Naive B cell (primary cell): ENCODE data around the gene TREH. TPM values are rescaled to one million over a fixed set of nuclear protein-coding genes. Genes with fewer than 3 reads are reported as not detected.

Experiments used
- ATAC-seq, 2 donors: fragments of 150-1000 bp; cut with Tn5 transposase; 2 replicates each; pipeline ENCODE4 v1.10.0; 2021; ENCODE audit warnings: low read depth in 2 of 2, mild to moderate bottlenecking in 2 of 2, moderate library complexity in 2 of 2
- DNase-seq: peaks from one replicate; pipeline ENCODE4 v3.0.0; 2022
- H3K27ac Mint-ChIP-seq, 6 donors: one replicate each; pipeline ENCODE4 v1.8.0; 2020 to 2022; ENCODE audit warnings: mild to moderate bottlenecking in 6 of 6, mixed read lengths in 6 of 6, moderate library complexity in 5 of 6, inconsistent platforms in 2 of 6
- H3K27me3 Mint-ChIP-seq, 3 donors: one replicate each; pipeline ENCODE4 v1.8.0; 2021 to 2022; ENCODE audit warnings: mixed read lengths in 3 of 3, mild to moderate bottlenecking in 1 of 3
- H3K36me3 Mint-ChIP-seq, 2 donors: one replicate each; pipeline ENCODE4 v1.8.0; 2020 to 2022; ENCODE audit warnings: mixed read lengths in 2 of 2, inconsistent platforms in 1 of 2, mild to moderate bottlenecking in 1 of 2
- H3K4me1 Mint-ChIP-seq, 3 donors: one replicate each; pipeline ENCODE4 v1.8.0; 2020 to 2022; ENCODE audit warnings: mixed read lengths in 3 of 3, inconsistent platforms in 1 of 3, mild to moderate bottlenecking in 1 of 3, moderate library complexity in 1 of 3
- H3K4me3 Mint-ChIP-seq, 8 donors: one replicate each; pipeline ENCODE4 v1.8.0; 2020 to 2022; ENCODE audit warnings: mild to moderate bottlenecking in 8 of 8, mixed read lengths in 8 of 8, moderate library complexity in 8 of 8, inconsistent platforms in 2 of 8
- H3K9me3 Mint-ChIP-seq, 7 donors: one replicate each; pipeline ENCODE4 v1.8.0; 2020 to 2022; ENCODE audit warnings: mixed read lengths in 7 of 7, mild to moderate bottlenecking in 5 of 7, inconsistent platforms in 2 of 7, moderate library complexity in 1 of 7
- polyA plus RNA-seq, 6 donors: library from polyadenylated mRNA; unstranded; fragments of 300-500 nt; fragmentation: Illumina TruSeq; gene quantifications; one replicate each; pipeline ENCODE4 v1.2.3, GENCODE V29; 2021; ENCODE audit warnings: low read depth in 6 of 6

TREH gene
- polyA plus RNA-seq, 6 donors from 2014 or later = not detected

DNA sequence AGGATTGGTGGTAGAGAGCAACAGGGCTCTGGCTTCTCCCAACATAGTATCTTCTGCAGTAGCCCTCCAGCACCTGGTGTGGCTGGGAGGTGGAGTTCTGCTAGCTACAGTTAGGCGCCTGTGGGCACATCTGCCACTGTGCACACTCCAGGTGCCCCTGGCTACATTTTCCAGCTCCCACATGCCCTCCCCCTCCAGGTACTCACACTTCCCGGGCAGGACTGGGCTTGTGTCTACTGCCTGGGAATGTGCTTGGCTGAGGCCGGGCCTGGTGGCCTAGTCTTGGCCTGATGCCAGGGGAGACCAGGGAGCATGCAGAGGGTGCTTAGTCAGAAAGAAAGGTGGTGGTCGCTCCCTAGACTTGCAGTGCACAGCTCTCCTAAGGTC lies 56.2 kb downstream of the TREH start:
- no peak for DNase-seq
- Mint-ChIP-seq H3K9me3 (peaks cover 0 to 1% (median 0%) of the 10 kb centered on the region in 7 donors), H3K27me3 (peaks cover 26 to 53% (median 35%) of the 10 kb centered on the region in 3 donors), H3K36me3 (no peaks in the 10 kb centered on the region), H3K27ac (no peak overlapping the region), H3K4me1 (peaks cover 0 to 9% (median 7%) of the 10 kb centered on the region in 3 donors), H3K4me3 (no peak overlapping the region)
- no peak for ATAC-seq

DNA sequence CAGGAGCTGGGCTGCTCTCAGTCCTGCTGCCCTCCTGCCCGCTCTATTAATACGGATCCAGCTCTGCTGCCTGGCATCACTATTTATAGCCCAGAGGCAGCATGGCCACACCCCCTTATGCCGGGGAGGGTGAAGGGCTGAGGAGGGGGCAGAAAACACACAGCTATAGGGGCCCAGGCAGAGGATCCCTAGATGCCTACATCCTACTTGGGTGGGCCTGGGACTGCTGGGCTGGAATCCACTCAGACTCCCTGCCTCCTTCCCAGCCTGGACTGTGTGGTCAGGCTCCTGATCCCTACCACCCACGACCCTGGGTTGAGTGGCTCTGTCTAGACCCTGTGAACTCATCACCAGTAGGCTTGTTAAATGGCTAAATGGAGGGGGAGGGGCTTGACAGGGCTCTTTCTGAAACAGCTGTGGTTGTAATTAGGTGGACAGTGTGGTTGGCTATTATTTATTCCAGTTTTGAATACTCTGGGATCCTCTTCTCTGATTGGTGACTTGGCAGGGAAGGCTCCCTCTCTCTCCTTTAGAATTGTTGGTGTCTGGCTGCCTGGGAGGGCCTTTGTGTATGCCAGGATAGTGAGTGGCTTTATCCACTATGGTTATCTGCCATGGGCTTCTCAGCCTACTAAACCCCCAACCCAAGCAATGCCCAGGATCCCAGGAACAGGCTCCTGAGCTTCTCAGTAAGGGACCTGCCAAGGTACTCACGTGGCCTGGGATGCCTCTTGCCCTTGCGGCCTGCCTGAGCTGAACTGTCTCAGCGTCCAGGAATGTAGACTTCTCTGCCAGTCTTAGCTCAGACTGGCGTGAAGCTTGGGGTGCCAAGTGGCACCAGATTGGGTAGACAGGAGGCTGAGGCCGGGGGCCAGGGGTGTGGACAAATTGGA lies 56.8 kb downstream of the TREH start:
- Mint-ChIP-seq H3K4me3 (peak overlapping the region in 1 of 8 donors; percentile 13), H3K9me3 (peaks cover 0 to 1% (median 0%) of the 10 kb centered on the region in 7 donors)
- no peak for ATAC-seq

DNA sequence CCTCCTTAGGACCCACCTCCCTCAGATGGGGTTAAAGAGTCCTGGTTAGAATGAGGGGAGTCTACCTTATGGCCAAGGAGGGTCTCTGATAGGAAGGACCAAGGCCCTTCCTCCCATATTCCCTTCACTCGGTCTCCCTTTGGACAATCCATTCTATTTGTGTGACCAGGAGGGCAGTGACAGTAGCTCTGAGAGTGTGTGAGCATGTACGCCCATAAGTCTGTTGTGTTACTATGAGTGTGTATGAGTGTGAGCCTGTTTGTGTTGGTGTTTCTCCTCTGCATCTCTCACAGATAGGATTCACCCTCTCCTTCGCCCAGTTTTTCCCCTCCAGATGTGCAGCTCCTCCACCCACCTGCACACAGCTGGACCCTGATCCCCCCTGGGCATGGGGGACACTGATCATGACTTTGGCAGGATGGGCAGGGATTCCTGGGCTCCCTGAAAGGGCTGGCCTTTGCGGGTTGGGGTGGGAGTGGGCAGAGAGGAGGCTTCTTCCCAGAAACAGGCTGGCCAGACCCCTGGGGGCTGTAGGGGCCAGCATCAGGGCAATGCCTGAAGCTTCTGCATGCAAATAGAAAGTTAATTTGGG lies 57.6 kb downstream of the TREH start:
- DNase-seq (no peak), ATAC-seq (no peak)
- no peak overlapping the region for H3K27ac Mint-ChIP-seq
- H3K36me3 Mint-ChIP-seq = no peaks in the 10 kb centered on the region
- peaks cover 0 to 9% (median 7%) of the 10 kb centered on the region in 3 donors for H3K4me1 Mint-ChIP-seq
- H3K4me3 Mint-ChIP-seq = peak overlapping the region in 7 of 8 donors; percentile 25 to 77 (median 47)
- peaks cover 0 to 1% (median 0%) of the 10 kb centered on the region in 7 donors for H3K9me3 Mint-ChIP-seq
- peaks cover 27 to 58% (median 35%) of the 10 kb centered on the region in 3 donors for H3K27me3 Mint-ChIP-seq

More for the DNA sequence above, 56.8 kb downstream of the TREH start:
- H3K27me3 Mint-ChIP-seq = peaks cover 27 to 53% (median 35%) of the 10 kb centered on the region in 3 donors
- peaks cover 0 to 9% (median 7%) of the 10 kb centered on the region in 3 donors for H3K4me1 Mint-ChIP-seq
- H3K27ac Mint-ChIP-seq = peak overlapping the region in 1 of 6 donors; percentile 31
- H3K36me3 Mint-ChIP-seq = no peaks in the 10 kb centered on the region
- DNase-seq = no peak

DNA sequence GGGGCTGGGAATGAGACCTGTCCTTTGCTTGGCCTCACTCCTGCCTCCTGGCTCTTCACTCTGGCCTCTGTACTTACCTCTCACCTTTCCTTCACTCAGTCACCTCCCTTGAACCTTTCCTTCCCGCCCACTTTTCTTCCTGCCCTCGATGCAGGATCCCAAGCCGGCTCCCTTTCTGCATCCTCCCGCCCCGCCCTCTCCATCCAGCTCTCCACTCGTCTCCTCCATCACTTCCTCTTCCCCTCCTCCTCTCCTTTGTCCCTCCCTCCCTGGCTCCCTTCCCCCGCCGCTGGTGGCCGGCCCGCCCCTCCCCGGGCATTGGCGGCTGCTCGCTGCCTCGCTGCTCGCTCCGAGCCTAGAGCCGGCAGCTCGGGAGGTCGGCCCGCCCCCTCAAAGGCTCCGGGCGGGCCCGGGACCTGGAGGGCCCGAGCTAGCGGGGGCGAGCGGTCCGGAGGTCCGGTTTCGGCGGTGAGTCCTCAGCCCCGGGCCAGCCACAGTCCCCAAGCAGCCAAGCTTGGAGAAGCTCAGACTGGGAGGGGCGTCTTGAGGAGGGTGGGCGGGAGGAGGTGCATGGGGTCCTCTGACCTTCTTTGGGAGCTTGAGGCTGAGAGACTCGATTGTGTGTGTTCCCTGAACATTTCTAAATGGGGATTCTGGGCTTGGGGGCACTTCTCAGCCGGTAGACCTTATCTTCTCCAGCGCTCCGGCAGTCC lies 58.2 kb downstream of the TREH start:
- no peaks in the 10 kb centered on the region for H3K36me3 Mint-ChIP-seq

DNA sequence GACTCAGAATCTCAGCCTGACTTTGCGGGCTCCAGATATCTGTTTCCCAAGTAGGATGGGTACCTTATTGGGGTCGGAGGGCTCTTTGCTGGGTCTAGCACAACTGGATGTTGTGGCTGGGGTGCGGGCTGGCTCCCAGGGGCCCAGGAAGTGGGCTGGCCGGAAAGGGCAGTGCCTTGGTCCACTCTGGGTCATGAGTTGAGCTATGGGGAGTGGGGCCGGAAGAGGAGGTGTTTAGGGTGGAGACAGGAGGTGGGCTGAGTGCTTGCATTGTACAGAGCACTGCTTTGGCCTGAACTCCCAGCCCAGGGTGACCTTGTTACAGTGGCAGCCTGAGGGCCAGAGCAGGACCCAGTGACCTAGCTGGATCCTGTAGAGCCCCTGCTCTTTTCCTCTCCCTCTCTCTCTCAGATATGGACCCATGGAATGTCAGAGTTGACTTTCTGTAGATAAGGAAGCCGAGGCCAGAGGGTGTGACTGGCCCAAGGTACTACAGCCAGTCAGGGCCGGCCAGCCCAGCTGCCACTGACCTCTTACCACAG lies 58.9 kb downstream of the TREH start:
- no peak for ATAC-seq
- DNase-seq = no peak
- H3K9me3 Mint-ChIP-seq = peaks cover 0 to 1% (median 0%) of the 10 kb centered on the region in 7 donors
- peaks cover 0 to 9% (median 7%) of the 10 kb centered on the region in 3 donors for H3K4me1 Mint-ChIP-seq
- peaks cover 28 to 70% (median 46%) of the 10 kb centered on the region in 3 donors for H3K27me3 Mint-ChIP-seq
- H3K36me3 Mint-ChIP-seq = no peaks in the 10 kb centered on the region
- H3K27ac Mint-ChIP-seq = peak overlapping the region in 1 of 6 donors; percentile 10
- peak overlapping the region in 6 of 8 donors; percentile 61 to 74 (median 67) for H3K4me3 Mint-ChIP-seq

More for the DNA sequence above, 58.2 kb downstream of the TREH start:
- H3K27ac Mint-ChIP-seq = peak overlapping the region in 1 of 6 donors; percentile 10
- no peak for DNase-seq
- peak overlapping the region in 7 of 8 donors; percentile 61 to 89 (median 74) for H3K4me3 Mint-ChIP-seq
- H3K9me3 Mint-ChIP-seq = peaks cover 0 to 1% (median 0%) of the 10 kb centered on the region in 7 donors
- peaks cover 0 to 9% (median 7%) of the 10 kb centered on the region in 3 donors for H3K4me1 Mint-ChIP-seq
- ATAC-seq = peak; percentile 30 to 61
- H3K27me3 Mint-ChIP-seq = peaks cover 27 to 64% (median 39%) of the 10 kb centered on the region in 3 donors

DNA sequence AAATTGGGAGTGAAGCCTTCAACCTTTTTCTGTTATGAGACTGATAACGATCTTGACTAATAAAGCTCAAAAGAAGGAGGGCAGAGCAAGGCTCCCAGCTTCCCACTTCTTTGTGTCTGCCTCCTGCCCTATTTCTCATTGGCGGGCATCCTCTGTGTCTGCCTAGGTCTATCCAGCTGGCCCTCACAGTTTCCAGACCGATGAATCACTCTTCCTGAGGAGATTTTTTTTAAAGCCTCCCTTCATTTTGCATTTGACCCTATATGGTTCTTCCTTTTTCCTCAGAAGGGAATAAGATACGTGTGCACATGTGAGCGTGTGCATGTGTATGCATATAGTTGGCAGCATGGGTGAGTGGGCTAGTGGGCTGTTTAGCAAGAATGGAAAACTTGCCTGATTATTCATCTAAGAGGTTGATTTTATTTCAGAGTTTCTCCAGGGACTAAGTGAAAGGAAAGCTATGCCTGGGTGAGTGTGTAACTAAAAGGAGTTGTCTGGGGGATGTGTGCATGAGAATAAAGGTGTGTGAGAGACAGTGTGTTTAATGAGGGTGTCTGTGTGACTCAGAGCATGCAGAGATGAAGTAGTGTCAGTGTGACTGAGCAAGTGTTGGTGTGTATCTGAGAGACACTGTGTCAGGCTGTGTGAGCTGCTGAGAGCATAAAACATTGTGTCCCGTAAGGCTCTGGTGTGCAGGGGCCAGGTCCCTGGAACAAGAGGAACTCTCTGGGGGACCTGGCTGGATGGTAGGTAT lies 59.8 kb downstream of the TREH start:
- ATAC-seq (no peak), DNase-seq (no peak)
- H3K4me3 Mint-ChIP-seq = peak overlapping the region in 1 of 8 donors; percentile 7
- peaks cover 33 to 80% (median 53%) of the 10 kb centered on the region in 3 donors for H3K27me3 Mint-ChIP-seq
- H3K4me1 Mint-ChIP-seq = peaks cover 0 to 9% (median 9%) of the 10 kb centered on the region in 3 donors
- H3K9me3 Mint-ChIP-seq = peaks cover 0 to 1% (median 0%) of the 10 kb centered on the region in 7 donors
- no peaks in the 10 kb centered on the region for H3K36me3 Mint-ChIP-seq
- H3K27ac Mint-ChIP-seq = peak overlapping the region in 1 of 6 donors; percentile 51

DNA sequence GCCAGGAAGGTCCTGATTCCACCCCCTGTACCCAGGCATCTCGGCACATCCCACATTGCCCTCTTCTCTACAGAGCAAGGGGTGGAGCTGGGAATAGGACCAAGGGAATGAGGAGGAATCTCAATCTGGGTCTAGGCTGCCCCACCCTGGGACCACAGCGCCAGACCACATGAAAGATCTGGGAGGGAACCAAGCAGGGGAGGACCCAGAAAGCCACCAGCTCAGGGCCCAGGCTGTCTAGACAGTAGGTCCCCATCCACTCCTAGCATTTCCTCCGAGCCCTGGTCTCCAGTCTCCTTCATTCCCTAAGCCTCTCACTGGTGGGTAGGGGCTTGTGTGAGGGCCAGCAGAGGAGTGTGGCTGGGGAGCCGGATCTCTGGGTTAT lies 60.5 kb downstream of the TREH start:
- Mint-ChIP-seq H3K27ac (no peak overlapping the region), H3K4me1 (peaks cover 0 to 9% (median 9%) of the 10 kb centered on the region in 3 donors), H3K27me3 (peaks cover 34 to 84% (median 55%) of the 10 kb centered on the region in 3 donors), H3K4me3 (peak overlapping the region in 1 of 8 donors; percentile 59), H3K9me3 (peaks cover 0 to 1% (median 0%) of the 10 kb centered on the region in 7 donors), H3K36me3 (no peaks in the 10 kb centered on the region)
- DNase-seq (no peak), ATAC-seq (no peak)

DNA sequence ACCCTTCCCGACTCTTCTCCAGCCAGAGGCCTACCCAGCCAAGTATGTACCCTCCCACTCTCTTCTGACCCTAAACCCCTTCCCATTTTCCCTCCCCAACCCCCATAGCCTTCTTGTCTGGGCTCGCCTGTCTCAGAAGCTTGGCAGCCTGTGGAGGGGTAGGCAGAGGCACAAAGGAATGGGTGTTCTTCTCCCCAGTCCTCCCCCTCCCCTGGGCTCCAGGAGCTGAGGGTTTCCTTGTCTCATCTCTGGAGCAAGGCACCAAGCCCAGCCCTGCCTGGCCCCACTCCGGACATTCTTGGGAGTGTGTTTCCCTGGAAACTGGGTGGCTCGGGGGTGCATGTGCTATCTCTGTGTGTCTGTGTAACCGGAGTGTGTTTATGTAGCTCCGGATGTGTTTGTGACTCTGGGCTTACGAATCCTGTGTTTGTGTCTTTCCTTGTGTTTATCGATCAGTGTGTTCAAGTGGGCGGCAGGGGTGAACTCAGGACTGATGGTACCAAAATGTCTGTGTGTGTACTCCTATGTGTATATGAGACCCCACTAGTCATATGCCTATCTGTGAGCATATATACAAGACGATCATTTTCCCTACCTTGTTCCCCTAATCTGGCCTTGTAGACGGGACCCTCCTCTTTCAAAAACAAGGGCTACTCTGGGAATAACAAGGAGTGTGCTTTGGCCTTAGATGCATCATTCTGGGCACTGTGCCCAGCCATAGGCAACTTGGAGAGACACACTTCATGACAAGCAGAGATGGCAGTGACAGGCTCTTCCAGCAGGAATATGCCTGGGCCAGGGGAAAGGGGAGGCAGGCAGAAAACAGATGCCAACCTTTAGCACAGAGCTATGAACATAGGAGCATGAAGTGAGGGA lies 61.1 kb downstream of the TREH start:
- no peaks in the 10 kb centered on the region for H3K9me3 Mint-ChIP-seq
- DNase-seq = no peak
- no peaks in the 10 kb centered on the region for H3K36me3 Mint-ChIP-seq
- peaks cover 37 to 84% (median 61%) of the 10 kb centered on the region in 3 donors for H3K27me3 Mint-ChIP-seq
- H3K4me3 Mint-ChIP-seq = peak overlapping the region in 2 of 8 donors; percentile 3 to 59
- H3K4me1 Mint-ChIP-seq = peaks cover 0 to 9% (median 9%) of the 10 kb centered on the region in 3 donors
- ATAC-seq = no peak
- no peak overlapping the region for H3K27ac Mint-ChIP-seq

DNA sequence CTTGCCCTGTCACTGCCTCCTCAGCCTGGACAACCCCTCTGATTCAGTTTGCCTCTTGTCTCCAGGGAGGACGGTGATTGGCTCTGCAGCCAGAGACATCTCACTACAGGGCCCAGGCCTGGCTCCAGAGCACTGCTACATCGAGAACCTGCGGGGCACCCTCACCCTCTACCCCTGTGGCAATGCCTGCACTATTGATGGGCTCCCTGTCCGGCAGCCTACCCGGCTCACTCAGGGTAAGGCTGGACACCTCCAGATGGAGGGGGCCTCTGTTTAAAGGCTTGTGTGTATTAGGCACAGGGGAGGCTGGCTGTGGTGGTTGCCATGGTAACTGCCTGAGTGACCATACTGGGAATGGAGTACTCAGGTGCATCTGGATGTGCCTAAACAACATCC lies 63.5 kb downstream of the TREH start:
- Mint-ChIP-seq H3K36me3 (no peaks in the 10 kb centered on the region), H3K4me3 (no peak overlapping the region), H3K4me1 (peaks cover 4 to 11% (median 9%) of the 10 kb centered on the region in 3 donors), H3K27me3 (peaks cover 33 to 81% (median 42%) of the 10 kb centered on the region in 3 donors), H3K9me3 (no peaks in the 10 kb centered on the region), H3K27ac (no peak overlapping the region)
- DNase-seq = no peak
- ATAC-seq = no peak

DNA sequence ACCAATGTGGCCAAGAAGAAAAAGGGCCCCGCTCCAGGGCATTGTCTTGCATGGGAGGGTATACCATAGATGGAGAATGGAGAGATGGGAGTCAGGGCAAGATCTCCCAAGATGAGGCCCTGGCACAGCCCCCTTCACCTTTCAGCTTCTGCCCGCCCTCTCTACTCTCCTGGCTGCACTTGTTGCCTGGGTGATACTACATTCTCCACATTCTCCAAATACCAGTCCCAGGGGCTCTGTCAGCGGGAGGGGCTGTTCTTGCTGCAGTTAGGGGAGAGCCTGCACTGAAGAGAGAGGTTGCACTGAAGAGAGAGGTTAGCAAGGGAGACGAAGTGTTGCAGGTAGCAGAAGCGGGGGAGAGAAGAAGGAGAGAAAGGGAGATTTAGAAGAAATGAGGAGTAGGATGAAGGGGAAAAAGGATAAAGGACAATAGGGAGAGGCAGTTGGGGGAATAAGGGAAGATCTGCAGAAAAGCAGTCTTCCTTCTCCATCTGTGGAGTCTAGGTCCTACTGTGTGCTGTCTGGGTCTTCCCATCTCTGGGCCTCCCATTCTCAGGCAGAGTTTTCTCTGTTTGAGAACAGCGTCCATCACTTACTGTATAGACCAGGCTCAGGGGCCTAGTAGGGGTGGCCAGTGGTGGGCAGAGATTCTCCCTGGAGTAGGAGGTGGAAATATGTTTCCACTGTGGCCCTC lies 64.0 kb downstream of the TREH start:
- Mint-ChIP-seq H3K27me3 (peaks cover 28 to 77% (median 36%) of the 10 kb centered on the region in 3 donors), H3K36me3 (no peaks in the 10 kb centered on the region), H3K4me1 (peaks cover 5 to 7% (median 7%) of the 10 kb centered on the region in 3 donors), H3K4me3 (peak overlapping the region in 1 of 8 donors; percentile 29), H3K9me3 (no peaks in the 10 kb centered on the region), H3K27ac (no peak overlapping the region)
- ATAC-seq (no peak), DNase-seq (no peak)

DNA sequence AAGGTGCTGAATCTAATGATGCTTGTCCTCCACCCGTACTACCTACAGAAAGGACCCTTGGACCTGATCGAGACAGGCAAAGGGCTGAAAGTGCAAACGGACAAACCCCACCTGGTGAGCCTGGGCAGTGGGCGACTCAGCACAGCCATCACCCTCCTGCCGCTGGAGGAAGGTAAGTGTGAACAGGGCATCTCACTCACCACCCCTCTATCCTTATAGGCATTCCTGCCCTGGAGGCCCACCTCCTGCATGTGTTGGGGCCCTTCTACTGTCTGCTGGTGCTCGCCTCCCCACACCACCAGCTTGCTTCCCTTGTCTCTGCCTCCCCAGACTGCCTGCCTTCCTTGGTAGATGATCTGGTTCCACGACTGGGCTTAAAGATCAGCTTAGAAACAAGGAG lies 64.9 kb downstream of the TREH start:
- DNase-seq (no peak), ATAC-seq (no peak)
- no peak overlapping the region for H3K27ac Mint-ChIP-seq
- H3K4me1 Mint-ChIP-seq = peaks cover 11 to 15% (median 12%) of the 10 kb centered on the region in 3 donors
- no peaks in the 10 kb centered on the region for H3K36me3 Mint-ChIP-seq
- H3K4me3 Mint-ChIP-seq = no peak overlapping the region
- H3K9me3 Mint-ChIP-seq = no peaks in the 10 kb centered on the region
- H3K27me3 Mint-ChIP-seq = peaks cover 21 to 76% (median 37%) of the 10 kb centered on the region in 3 donors
